Neural progenitor cell (in vitro differentiated cells): ENCODE results near the gene MYOM1.

Experiments used
- CTCF ChIP-seq: fragments of 200-600 bp; sonication (generic); IDR thresholded peaks from 2 replicates; pipeline ENCODE4 v1.5.1; 2017; ENCODE audit warnings: antibody characterized with exemption, mild to moderate bottlenecking
- EZH2 ChIP-seq: fragments of 200-600 bp; sonication (generic); IDR thresholded peaks from 2 replicates; pipeline ENCODE4 v1.6.1; 2017; ENCODE audit warnings: antibody characterized with exemption, mild to moderate bottlenecking, moderate library complexity

DNA sequence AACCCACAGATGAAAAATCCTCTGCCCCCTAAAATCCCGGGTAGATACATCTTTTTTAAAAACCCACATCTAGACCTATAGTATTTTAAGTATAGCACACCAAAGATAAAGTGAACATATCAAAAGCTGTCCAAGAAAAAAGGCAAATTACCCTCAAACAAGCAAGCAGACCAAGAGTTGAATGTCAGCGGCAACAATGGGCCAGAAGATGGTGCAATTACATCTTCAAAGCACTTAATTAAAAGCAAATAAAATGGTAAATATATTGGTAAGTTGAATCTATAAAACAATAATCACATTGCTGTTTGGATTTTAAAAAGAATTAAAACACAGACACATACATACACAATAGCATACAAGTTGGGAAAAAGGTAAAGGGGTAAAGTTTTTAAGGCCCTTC, 98.5 kb downstream of the MYOM1 start:
- TF ChIP-seq CTCF: no peak
- TF ChIP-seq EZH2: no peak
